ENCODE data around the gene SVBP.

DNA sequence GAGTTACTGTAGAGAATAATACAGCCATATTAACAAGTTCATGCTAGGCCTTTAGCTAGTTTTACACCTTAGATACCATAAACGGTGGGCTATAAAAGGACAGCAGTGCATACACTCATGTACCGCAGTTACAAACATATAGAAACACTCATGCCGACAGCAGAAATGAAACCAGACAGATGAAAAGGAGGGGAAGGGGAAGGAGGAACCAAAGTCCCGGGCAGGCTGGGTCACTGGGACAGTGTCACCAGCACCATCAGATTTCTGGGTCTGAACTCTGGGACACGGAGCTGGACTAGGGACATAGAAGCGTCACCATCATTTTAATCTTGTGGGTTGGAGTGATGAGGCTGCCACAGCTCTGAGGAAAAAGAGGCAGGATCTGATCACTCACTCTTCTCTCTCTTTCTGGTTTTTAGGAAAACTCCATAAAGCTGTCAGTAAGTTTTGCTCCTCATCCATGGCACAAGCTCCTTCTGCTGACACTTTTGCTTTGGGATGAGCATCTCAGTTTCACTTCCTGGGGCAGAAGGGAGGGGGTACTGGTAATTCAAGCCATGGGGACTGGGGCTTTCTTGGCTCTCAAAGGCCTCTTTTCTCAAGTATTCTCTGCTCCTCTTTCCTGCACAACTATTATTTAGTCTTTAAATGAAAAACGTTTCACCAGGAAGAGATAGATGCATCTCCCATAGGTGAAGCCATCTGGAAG lies 21.4 kb upstream of the SVBP start:
- TF ChIP-seq, protein P1, sequence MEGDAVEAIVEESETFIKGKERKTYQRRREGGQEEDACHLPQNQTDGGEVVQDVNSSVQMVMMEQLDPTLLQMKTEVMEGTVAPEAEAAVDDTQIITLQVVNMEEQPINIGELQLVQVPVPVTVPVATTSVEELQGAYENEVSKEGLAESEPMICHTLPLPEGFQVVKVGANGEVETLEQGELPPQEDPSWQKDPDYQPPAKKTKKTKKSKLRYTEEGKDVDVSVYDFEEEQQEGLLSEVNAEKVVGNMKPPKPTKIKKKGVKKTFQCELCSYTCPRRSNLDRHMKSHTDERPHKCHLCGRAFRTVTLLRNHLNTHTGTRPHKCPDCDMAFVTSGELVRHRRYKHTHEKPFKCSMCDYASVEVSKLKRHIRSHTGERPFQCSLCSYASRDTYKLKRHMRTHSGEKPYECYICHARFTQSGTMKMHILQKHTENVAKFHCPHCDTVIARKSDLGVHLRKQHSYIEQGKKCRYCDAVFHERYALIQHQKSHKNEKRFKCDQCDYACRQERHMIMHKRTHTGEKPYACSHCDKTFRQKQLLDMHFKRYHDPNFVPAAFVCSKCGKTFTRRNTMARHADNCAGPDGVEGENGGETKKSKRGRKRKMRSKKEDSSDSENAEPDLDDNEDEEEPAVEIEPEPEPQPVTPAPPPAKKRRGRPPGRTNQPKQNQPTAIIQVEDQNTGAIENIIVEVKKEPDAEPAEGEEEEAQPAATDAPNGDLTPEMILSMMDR (IDR thresholded peaks at IDR 0.05; ENCODE audit: low read length): no peak
- TF ChIP-seq EZH2 (optimal IDR thresholded peaks at IDR 0.05; ENCODE audit: low read depth, low read length) (no peak), EZH2phosphoT487 (IDR thresholded peaks at IDR 0.05; ENCODE audit: low read length) (no peak)

Measured in MM.1S (cell line).